Heart right ventricle (tissue), 16 donors: ENCODE measurements around the gene PPP1R7. TPM values are rescaled to one million over a fixed set of nuclear protein-coding genes. Genes with fewer than 3 reads are reported as not detected.
A peak's percentile ranks its signal among the peaks of the same experiment; 100 is the strongest.

Experiments
- ATAC-seq, 8 donors: fragments of 200-7000 bp; cut with Tn5 transposase; one replicate each; pipeline ENCODE4 v1.9.1; 2020; ENCODE audit warnings: mild to moderate bottlenecking in 8 of 8, moderate library complexity in 8 of 8, moderate number of reproducible peaks in 1 of 8
- DNase-seq, 2 donors: peaks; one replicate each; pipeline ENCODE4 v3.0.0-alpha.2; 2020
- H3K27ac ChIP-seq, 10 donors: fragments of 200-600 bp; sonication (generic) in 2 of 10; one replicate each; pipeline versions ENCODE4 v1.5.0 to v1.8.0; 2020 to 2022; ENCODE audit warnings: mild to moderate bottlenecking in 3 of 10
- H3K27me3 ChIP-seq, 7 donors: fragments of 200-600 bp; one replicate each; pipeline ENCODE4 v1.8.0; 2021 to 2022; ENCODE audit warnings: mild to moderate bottlenecking in 2 of 7
- H3K36me3 ChIP-seq, 9 donors: fragments of 200-600 bp; sonication (generic) in 1 of 9; one replicate each; pipeline versions ENCODE4 v1.5.0 to v1.8.0; 2020 to 2022; ENCODE audit warnings: mild to moderate bottlenecking in 2 of 9
- H3K4me1 ChIP-seq, 9 donors: fragments of 200-600 bp; sonication (generic) in 1 of 9; one replicate each; pipeline versions ENCODE4 v1.5.0 to v1.8.0; 2020 to 2022; ENCODE audit warnings: mild to moderate bottlenecking in 4 of 9
- H3K4me3 ChIP-seq, 10 donors: fragments of 200-600 bp; sonication (generic) in 2 of 10; one replicate each; pipeline versions ENCODE4 v1.5.0 to v1.8.0; 2020 to 2022; ENCODE audit warnings: mild to moderate bottlenecking in 7 of 10, moderate library complexity in 2 of 10
- H3K9me3 ChIP-seq, 11 donors: fragments of 200-600 bp in 10 of 11; sonication (generic) in 2 of 11; one replicate each; pipeline versions ENCODE4 v1.5.0 to v1.8.0; 2013 to 2022; ENCODE audit warnings: mild to moderate bottlenecking in 2 of 11, control low read depth in 1 of 11, moderate library complexity in 1 of 11
- WGBS, 2 donors: extraction: QIAGEN DNeasy Blood & Tissue Kit; methylation state at CpG; one replicate each; pipeline ENCODE4 v1.1.7; 2013; ENCODE audit warnings: inconsistent platforms in 1 of 2; 5-methylcytosine and 5-hydroxymethylcytosine counted together
- intact Hi-C, 10 donors: fragments of 100-400 bp; cut with DNase I; formaldehyde crosslinking; loops; one replicate each; pipeline versions ENCODE4 v1.11.1 to v1.14.2; 2022
- polyA plus RNA-seq, 2 donors: library from polyadenylated mRNA; stranded (reverse); fragments of 200-250 nt; gene quantifications; one replicate each; pipeline ENCODE4 v1.2.3, GENCODE V29; 2013
- total RNA-seq, 10 donors: library from RNA; stranded (reverse); fragmentation: NEBNext Ultra II Directional in 3 of 10; extraction: Animal tissue kit (Norgen Biotek cat#: 25700) in 3 of 10; gene quantifications; one replicate each; pipeline versions ENCODE4 v1.2.1 to v1.2.4, GENCODE V29; 2021 to 2023
- TF ChIP-seq, protein P1 (sequence below), 9 donors: fragments of 200-600 bp; sonication (generic) in 2 of 9; IDR thresholded peaks; one replicate each; pipeline versions ENCODE4 v1.5.0 to v1.8.0; 2021 to 2022; ENCODE audit warnings: antibody characterized with exemption in 9 of 9, mild to moderate bottlenecking in 5 of 9, moderate library complexity in 1 of 9
- donor health status: Arrhythmogenic right ventricular cardiomyopathy.
- donor health status: ischemic (EF 13 %, LVEDD 7.1; RV severe dilation, severe dysfunction).
- donor health status: healthy with polysubstance abuse.
- donor health status: DM: no; HTN: yes; CAD: no.
- donor health status: DM: no; HTN: no; CAD: no.
- donor health status: ischemic (EF 25% LVEDD 6.9; RV normal size, moderate dysfunction).
- donor health status: ischemic (EF 25% LVEDD 5.7; RV mildly dilated, moderate dysfunction).
- donor health status: healthy.
- donor health status: DM: yes; HTN: yes; CAD: no.
- donor health status: Ischemic cardiomyopathy.
- donor health status: ischemic (EF 35%, LVEDD 5.7; RV mildly dilated, moderate dysfunction).
- donor health status: nonischemic (EF 11% LVEDD 7.7; RV severe dilation, severe dysfunction).
- donor health status: DM: yes; HTN: yes; CAD: no.
- donor health status: PGD.
- donor health status: ischemic (EF 29% LVEDD 5.4; RV normal size, mild dysfunction).
- donor health status: nonischemic (EF 23%, LVEDD 6.1; RV moderate dilation, normal function).

Gene PPP1R7
- total and polyA plus RNA-seq, 12 donors, result 64.1 to 91.3 (median 77.3) TPM

DNA sequence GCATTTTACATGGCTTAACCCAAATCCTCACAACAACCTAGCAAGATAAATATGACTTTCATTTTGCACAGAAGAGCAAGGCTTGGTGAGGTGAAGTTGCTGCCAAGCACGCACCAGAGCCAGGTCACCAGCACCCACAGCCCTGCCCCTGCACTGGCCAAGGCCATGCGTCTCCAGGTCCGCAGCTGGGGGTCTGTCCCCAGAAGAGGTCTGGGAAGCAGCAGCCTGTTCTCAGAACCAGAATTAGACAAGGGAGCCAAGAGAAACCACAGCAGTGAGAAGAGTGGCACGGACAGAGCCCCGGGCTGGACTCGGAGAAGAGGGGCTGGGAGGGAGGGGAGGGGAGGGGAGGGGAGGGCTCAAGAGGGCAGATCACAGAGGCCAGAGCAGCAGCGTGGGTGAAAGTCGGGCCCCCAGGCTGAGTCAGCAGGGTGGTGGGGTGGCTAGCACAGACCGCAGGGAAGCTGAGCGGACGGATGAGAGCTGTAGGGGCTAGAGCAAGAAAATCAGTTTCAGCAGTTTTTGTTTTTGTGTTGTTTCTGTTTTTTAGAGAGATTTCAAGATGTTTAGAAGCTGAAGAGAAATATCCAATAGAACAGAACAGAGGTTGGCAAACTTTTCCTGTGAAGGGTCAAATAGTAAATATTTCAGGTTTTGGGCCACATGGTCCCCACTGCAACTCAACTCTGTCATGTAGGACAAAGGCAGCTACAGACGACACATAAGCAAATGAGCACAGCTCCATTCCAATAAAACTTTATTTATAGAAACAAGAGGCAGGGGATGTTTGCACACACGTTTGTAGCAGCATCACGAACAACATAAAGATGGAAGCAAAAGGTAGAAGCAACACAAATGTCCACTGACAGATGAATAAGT lies 40.8 kb upstream of the PPP1R7 start:
- intact Hi-C loops, result loop anchor here in 1 of 10 donors (10.0 kb wide), 1 partner anchor 105 kb away; no protein-coding TSS in a partner anchor
- Histone ChIP-seq H3K4me3 (no peak overlapping the region), H3K27ac (peak overlapping the region in 1 of 10 donors; percentile 40), H3K9me3 (no peaks in the 10 kb centered on the region), H3K36me3 (peaks cover 0 to 3% (median 0%) of the 10 kb centered on the region in 9 donors), H3K27me3 (no peaks in the 10 kb centered on the region), H3K4me1 (no peaks in the 10 kb centered on the region)
- DNase-seq, result no peak
- TF ChIP-seq, protein P1, sequence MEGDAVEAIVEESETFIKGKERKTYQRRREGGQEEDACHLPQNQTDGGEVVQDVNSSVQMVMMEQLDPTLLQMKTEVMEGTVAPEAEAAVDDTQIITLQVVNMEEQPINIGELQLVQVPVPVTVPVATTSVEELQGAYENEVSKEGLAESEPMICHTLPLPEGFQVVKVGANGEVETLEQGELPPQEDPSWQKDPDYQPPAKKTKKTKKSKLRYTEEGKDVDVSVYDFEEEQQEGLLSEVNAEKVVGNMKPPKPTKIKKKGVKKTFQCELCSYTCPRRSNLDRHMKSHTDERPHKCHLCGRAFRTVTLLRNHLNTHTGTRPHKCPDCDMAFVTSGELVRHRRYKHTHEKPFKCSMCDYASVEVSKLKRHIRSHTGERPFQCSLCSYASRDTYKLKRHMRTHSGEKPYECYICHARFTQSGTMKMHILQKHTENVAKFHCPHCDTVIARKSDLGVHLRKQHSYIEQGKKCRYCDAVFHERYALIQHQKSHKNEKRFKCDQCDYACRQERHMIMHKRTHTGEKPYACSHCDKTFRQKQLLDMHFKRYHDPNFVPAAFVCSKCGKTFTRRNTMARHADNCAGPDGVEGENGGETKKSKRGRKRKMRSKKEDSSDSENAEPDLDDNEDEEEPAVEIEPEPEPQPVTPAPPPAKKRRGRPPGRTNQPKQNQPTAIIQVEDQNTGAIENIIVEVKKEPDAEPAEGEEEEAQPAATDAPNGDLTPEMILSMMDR (IDR thresholded peaks at IDR 0.05), result no peak
- WGBS, 2 donors, result 87 to 93% methylated on average over 14 of the region's 14 CpGs
- ATAC-seq, result no peak

DNA sequence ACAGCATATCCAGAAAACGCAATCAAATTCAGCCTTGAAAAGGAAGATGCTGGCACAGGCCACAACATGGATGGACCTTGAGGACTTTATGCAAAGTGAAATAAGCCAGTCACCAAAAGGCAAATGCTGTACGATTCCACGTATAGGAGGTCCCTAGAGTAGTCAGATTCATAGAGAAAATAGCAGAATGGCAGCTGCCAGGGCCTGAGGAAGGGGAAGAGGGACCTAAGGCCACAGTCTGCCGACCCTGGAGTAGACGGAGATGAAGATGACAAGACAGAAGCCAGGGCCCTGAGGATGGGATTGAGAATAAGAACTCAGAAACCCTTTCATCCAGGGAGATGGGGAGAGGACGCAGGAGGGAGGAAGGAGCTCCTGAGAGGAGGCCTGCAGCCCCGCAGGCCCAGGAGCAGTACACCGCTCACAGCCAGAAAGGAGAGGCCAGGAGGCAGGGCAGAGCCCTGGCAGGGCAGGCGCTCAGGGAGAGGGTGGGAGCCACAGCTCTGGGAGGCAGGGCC lies 40.1 kb upstream of the PPP1R7 start:
- ATAC-seq (peak in 1 of 8 donors; percentile 19), DNase-seq (no peak)
- no peaks in the 10 kb centered on the region for H3K27me3 ChIP-seq
- no peaks in the 10 kb centered on the region for H3K4me1 ChIP-seq
- H3K4me3 ChIP-seq, result no peak overlapping the region
- peaks cover 0 to 10% (median 0%) of the 10 kb centered on the region in 9 donors for H3K36me3 ChIP-seq
- TF ChIP-seq, protein P1 (IDR thresholded peaks at IDR 0.05), result no peak
- H3K27ac ChIP-seq, result no peak overlapping the region
- WGBS, 2 donors, result 91 to 93% methylated on average over 9 of the region's 9 CpGs
- intact Hi-C loops, result no loop called here
- no peaks in the 10 kb centered on the region for H3K9me3 ChIP-seq

DNA sequence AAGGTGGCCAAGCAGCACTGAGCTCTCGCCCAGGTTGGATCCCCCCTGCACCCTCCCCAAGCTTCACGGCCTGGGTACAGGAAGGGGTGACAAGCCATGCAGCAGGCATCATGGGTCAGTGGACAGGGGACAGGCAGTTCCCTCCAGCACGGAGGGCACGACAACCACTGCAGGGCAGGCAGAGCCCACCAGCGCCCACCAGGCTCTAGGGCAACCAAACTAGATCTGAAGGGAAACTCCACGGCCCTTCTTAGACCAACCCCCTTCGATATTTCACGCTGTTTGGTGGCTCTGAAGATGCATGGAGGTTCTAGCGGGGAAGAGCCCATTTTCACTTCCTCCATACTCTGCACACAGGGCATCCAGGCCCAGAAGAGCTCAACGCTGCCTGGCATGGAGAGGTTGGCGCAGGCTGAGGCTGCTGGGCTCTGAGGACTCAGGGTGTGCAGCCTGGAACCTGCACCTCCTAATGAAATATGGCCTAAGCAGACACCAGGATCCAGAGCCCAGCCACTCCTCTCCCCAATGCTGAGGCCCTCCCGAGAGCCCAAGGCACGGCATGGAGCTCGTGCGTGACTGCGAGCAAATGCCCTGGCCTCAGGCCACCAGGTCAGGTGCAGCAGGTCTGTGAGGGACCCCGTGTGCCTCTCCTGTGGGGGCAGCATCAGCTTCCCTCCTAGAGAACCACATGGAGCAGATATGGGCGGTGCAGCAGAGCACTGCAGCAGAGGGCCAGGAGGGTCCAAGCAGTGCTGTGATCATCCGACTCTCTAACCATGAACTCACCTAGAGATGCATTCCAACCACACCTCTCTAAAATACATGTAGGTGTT lies 39.4 kb upstream of the PPP1R7 start:
- ATAC-seq, result peak in 2 of 8 donors; percentile 18 to 26
- 94% methylated on average over 19 of the region's 19 CpGs for WGBS, 2 donors
- Histone ChIP-seq H3K36me3 (peaks cover 0 to 10% (median 0%) of the 10 kb centered on the region in 9 donors), H3K4me3 (no peak overlapping the region), H3K9me3 (no peaks in the 10 kb centered on the region), H3K27me3 (no peaks in the 10 kb centered on the region), H3K27ac (no peak overlapping the region), H3K4me1 (no peaks in the 10 kb centered on the region)
- TF ChIP-seq, protein P1 (IDR thresholded peaks at IDR 0.05), result no peak
- no peak for DNase-seq
- intact Hi-C loops, result no loop called here

DNA sequence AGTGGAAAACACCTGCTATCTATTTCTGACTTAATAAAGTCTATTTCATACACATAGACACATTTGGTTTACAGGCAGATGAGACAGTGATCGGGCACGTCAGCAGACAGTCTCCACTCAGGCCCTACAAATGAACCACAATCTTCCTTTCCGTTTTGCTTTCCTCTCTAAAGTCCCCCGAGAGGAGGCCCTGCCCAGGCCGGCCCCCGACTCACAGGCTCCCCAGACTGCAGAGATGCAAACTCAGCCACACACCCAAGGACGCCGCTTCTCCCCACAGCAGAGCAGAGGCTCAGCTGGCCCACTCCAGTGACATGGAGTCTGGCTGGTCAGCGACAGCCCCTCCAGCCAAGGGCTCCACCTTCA lies 38.8 kb upstream of the PPP1R7 start:
- no peaks in the 10 kb centered on the region for H3K27me3 ChIP-seq
- ATAC-seq (no peak), DNase-seq (no peak)
- intact Hi-C loops, result no loop called here
- WGBS, 2 donors, result 82 to 84% methylated on average over 9 of the region's 9 CpGs
- H3K4me1 ChIP-seq, result no peaks in the 10 kb centered on the region
- H3K9me3 ChIP-seq, result no peaks in the 10 kb centered on the region
- no peak overlapping the region for H3K4me3 ChIP-seq
- peaks cover 0 to 10% (median 0%) of the 10 kb centered on the region in 9 donors for H3K36me3 ChIP-seq
- TF ChIP-seq, protein P1 (IDR thresholded peaks at IDR 0.05), result no peak
- no peak overlapping the region for H3K27ac ChIP-seq
